K562 (cell line): ENCODE measurements around the gene SNRNP40. TPM values are rescaled to one million over a fixed set of nuclear protein-coding genes. Genes with fewer than 3 reads are reported as not detected.

ENCODE experiments used
- ATAC-seq: fragments of 200-7000 bp; cut with Tn5 transposase; 3 replicates; pipeline ENCODE4 v1.9.1; 2020; ENCODE audit warnings: moderate library complexity
- BruUV-seq: library from RNA; stranded (reverse); fragments of 400-500 nt; replicated peaks from 2 replicates; lab custom pipeline; 2021; lab: Mats Ljungman, UMichigan
- CTCF ChIA-PET: fragments of 300-600 bp; formaldehyde crosslinking; extraction: SDS; loops from one replicate; lab custom pipeline; 2021; ENCODE audit warnings: low intra/inter-chr PET ratio; lab: Yijun Ruan, JAX
- POLR2A ChIA-PET: fragments of 300-600, 350-650 bp; sonication (Branson Sonifier 250); formaldehyde crosslinking; extraction: SDS; loops from one replicate; lab custom pipeline; 2021; ENCODE audit warnings: antibody characterized with exemption, inconsistent platforms; lab: Yijun Ruan, JAX
- DNase-seq, 4 experiments: peaks; one replicate each; pipeline versions ENCODE4 v3.0.0 to v3.0.0-alpha.2; 2011 to 2018; ENCODE audit warnings: low spot score in 3 of 4, mixed read lengths in 3 of 4; ENCODE audit errors: extremely low read depth in 1 of 4
- FAIRE-seq: peaks from 2 replicates; lab custom pipeline; 2011; peaks lifted over from hg19 to GRCh38; lab: Jason Lieb, UNC
- H2AFZ ChIP-seq: 2 replicates; pipeline ENCODE4 v1.6.0; 2011; ENCODE audit warnings: low read depth, low read length, control low read depth, inconsistent platforms
- H3K27ac ChIP-seq: fragments of 200-600 bp; 3 replicates; pipeline ENCODE4 v1.8.0; 2011; ENCODE audit warnings: low read depth, mild to moderate bottlenecking, control low read depth, inconsistent platforms, low read length, moderate library complexity, mixed read lengths; ENCODE audit errors: extremely low read depth
- H3K27me3 ChIP-seq, 2 experiments: fragments of 300-600 bp in 1 of 2; 2 replicates in 1 of 2; 3 replicates in 1 of 2; pipeline versions ENCODE4 v1.6.0 to v1.8.0; 2011; ENCODE audit warnings: inconsistent platforms in 2 of 2, low read length in 2 of 2, mild to moderate bottlenecking in 1 of 2, mixed read lengths in 1 of 2, moderate library complexity in 1 of 2; ENCODE audit not compliant: control insufficient read depth in 2 of 2, insufficient read depth in 2 of 2
- H3K36me3 ChIP-seq: fragments of 300-600 bp; 3 replicates; pipeline ENCODE4 v1.8.0; 2011; ENCODE audit warnings: mild to moderate bottlenecking, low read length, inconsistent platforms; ENCODE audit not compliant: control insufficient read depth, insufficient read depth
- H3K4me1 ChIP-seq, 2 experiments: fragments of 200-600 bp in 1 of 2; replicated peaks in 1 of 2; 2 replicates in 1 of 2; 3 replicates in 1 of 2; pipeline versions ENCODE4 v1.5.1 to v1.8.0; 2011; ENCODE audit warnings: inconsistent platforms in 2 of 2, low read length in 2 of 2, mild to moderate bottlenecking in 1 of 2, mixed read lengths in 1 of 2, moderate library complexity in 1 of 2; ENCODE audit not compliant: control insufficient read depth in 2 of 2, insufficient read depth in 2 of 2
- H3K4me2 ChIP-seq: 2 replicates; pipeline ENCODE4 v1.6.1; 2011; ENCODE audit warnings: low read length, control low read depth, inconsistent platforms, mixed read lengths; ENCODE audit not compliant: insufficient read depth
- H3K4me3 ChIP-seq: fragments of 200-600 bp; sonication (generic), shearing (Covaris generic); 2 replicates; pipeline ENCODE4 v1.5.1; 2016; ENCODE audit warnings: control low read depth, inconsistent platforms
- H3K79me2 ChIP-seq: fragments of 200-600 bp; 3 replicates; pipeline ENCODE4 v1.8.0; 2011; ENCODE audit warnings: low read length, inconsistent platforms; ENCODE audit not compliant: control insufficient read depth, insufficient read depth
- H3K9ac ChIP-seq, 2 experiments: 2 replicates each; pipeline versions ENCODE4 v1.6.0 to v1.6.1; 2011; ENCODE audit warnings: low read depth in 2 of 2, low read length in 2 of 2, control low read depth in 1 of 2, inconsistent platforms in 1 of 2, mild to moderate bottlenecking in 1 of 2, mixed read lengths in 1 of 2; ENCODE audit not compliant: insufficient read depth in 1 of 2
- H3K9me1 ChIP-seq: one replicate; pipeline ENCODE4 v1.6.0; 2011; ENCODE audit warnings: inconsistent platforms, mild to moderate bottlenecking, low read length, moderate library complexity; ENCODE audit not compliant: control insufficient read depth, insufficient read depth
- H3K9me3 ChIP-seq: replicated peaks from 2 replicates; pipeline ENCODE4 v1.5.1; 2011; ENCODE audit warnings: low read depth, low read length, inconsistent platforms; ENCODE audit not compliant: control insufficient read depth, insufficient read depth
- H4K20me1 ChIP-seq: replicated peaks from 2 replicates; pipeline ENCODE4 v1.6.1; 2011; ENCODE audit warnings: low read length, inconsistent platforms, mixed read lengths; ENCODE audit not compliant: control insufficient read depth, insufficient read depth
- RBM25 ChIP-seq: fragments of 200-400 bp; formaldehyde crosslinking; IDR thresholded peaks from 2 replicates; pipeline ENCODE4 v1.6.1; 2018; ENCODE audit warnings: low read length, low read depth, moderate library complexity; ENCODE audit not compliant: severe bottlenecking
- ZC3H8 ChIP-seq: fragments of 450-650 bp; IDR thresholded peaks from 2 replicates; pipeline ENCODE4 v1.6.1; 2017
- ZFP36 ChIP-seq: fragments of 150-350 bp; IDR thresholded peaks from 2 replicates; pipeline ENCODE4 v1.6.1; 2018; ENCODE audit warnings: low read length, low read depth; ENCODE audit not compliant: partially characterized antibody
- ZNF436 ChIP-seq: fragments of 250-450, 450-650 bp; sonication (Bioruptor Pico); formaldehyde crosslinking; IDR thresholded peaks from 2 replicates; pipeline ENCODE4 v1.7.0; 2020; ENCODE audit warnings: mild to moderate bottlenecking
- WGBS: fragments of 100-300 bp; shearing (Covaris generic); methylation state at CpG from one replicate; pipeline ENCODE4 v1.1.6; 2016; ENCODE audit warnings: low coverage, mixed read lengths; ENCODE audit not compliant: insufficient coverage; ENCODE audit errors: missing lambda C conversion rate; 5-methylcytosine and 5-hydroxymethylcytosine counted together
- in situ Hi-C: fragments of 300-500 bp; cut with MboI; formaldehyde crosslinking; loops from 4 replicates; pipeline ENCODE4 v1.15.0; 2018; ENCODE audit warnings: inconsistent platforms, mixed read lengths
- intact Hi-C: fragments of 100-400 bp; cut with micrococcal nuclease; formaldehyde crosslinking; loops from 2 replicates; pipeline ENCODE4 v1.14.2; 2022
- polyA plus RNA-seq, 8 experiments: library from polyadenylated mRNA; depleted of rRNA in 4 of 8; stranded (reverse) in 5 of 8; unstranded in 3 of 8; fragments of >200 nt; fragmentation: Nextera tagmentation in 2 of 8; fragmentation: Illumina TruSeq in 1 of 8; extraction: Ambion mirVana in 2 of 8; extraction: Trizol in 1 of 8; gene quantifications; 2 replicates each; pipeline versions ENCODE4 v1.2.1 to v1.2.3, GENCODE V29; 2011 to 2014; ENCODE audit warnings: inconsistent platforms in 1 of 8, missing spikeins in 1 of 8
- total RNA-seq, 7 experiments: library from RNA; depleted of rRNA in 6 of 7; stranded (reverse); fragments of >200 nt in 6 of 7; fragmentation: Illumina TruSeq in 2 of 7; extraction: Trizol in 2 of 7; gene quantifications; 2 replicates each; pipeline versions ENCODE4 v1.2.1 to v1.2.3, GENCODE V29; 2011 to 2021; ENCODE audit warnings: low replicate concordance in 1 of 7
- TF ChIP-seq, protein P1 (sequence below): sonication (generic); formaldehyde crosslinking; IDR thresholded peaks from 2 replicates; pipeline ENCODE4 v1.8.1; 2023; ENCODE audit warnings: mild to moderate bottlenecking, missing genetic modification reagents
- TF ChIP-seq, protein P2 (sequence below): fragments of 450-650 bp; formaldehyde crosslinking; IDR thresholded peaks from 2 replicates; pipeline ENCODE4 v1.4.0; 2020; ENCODE audit warnings: mild to moderate bottlenecking, mixed read lengths

SNRNP40 gene
- total and polyA plus RNA-seq, 9 of the 15 experiments (the other 6 are each of a cell fraction or from before 2014, with no cell fraction given): 48.7 to 278 (median 163) TPM

DNA sequence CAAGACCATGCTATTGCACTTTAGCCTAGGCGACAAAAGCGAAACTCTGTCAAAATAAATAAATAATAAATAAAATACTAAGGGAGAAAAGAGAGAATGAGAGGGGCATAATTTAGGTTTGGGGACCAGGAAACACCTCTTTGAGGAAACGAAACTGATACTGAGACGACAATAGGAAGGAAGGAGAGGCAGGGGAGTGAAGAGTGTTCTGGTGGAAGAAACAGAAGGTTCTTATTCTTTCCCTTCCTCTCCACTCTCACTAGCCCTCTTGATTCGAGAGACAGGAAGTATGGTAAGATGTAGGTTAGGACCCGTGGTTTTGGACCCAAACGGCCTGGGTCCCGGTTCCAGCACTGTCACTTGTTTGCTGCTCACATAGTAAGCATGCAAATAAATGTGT is 55.3 kb downstream of the SNRNP40 start (continued):
- TF ChIP-seq, protein P1, sequence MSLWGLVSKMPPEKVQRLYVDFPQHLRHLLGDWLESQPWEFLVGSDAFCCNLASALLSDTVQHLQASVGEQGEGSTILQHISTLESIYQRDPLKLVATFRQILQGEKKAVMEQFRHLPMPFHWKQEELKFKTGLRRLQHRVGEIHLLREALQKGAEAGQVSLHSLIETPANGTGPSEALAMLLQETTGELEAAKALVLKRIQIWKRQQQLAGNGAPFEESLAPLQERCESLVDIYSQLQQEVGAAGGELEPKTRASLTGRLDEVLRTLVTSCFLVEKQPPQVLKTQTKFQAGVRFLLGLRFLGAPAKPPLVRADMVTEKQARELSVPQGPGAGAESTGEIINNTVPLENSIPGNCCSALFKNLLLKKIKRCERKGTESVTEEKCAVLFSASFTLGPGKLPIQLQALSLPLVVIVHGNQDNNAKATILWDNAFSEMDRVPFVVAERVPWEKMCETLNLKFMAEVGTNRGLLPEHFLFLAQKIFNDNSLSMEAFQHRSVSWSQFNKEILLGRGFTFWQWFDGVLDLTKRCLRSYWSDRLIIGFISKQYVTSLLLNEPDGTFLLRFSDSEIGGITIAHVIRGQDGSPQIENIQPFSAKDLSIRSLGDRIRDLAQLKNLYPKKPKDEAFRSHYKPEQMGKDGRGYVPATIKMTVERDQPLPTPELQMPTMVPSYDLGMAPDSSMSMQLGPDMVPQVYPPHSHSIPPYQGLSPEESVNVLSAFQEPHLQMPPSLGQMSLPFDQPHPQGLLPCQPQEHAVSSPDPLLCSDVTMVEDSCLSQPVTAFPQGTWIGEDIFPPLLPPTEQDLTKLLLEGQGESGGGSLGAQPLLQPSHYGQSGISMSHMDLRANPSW (CRISPR knock-in tag): no peak
- TF ChIP-seq, protein P2, sequence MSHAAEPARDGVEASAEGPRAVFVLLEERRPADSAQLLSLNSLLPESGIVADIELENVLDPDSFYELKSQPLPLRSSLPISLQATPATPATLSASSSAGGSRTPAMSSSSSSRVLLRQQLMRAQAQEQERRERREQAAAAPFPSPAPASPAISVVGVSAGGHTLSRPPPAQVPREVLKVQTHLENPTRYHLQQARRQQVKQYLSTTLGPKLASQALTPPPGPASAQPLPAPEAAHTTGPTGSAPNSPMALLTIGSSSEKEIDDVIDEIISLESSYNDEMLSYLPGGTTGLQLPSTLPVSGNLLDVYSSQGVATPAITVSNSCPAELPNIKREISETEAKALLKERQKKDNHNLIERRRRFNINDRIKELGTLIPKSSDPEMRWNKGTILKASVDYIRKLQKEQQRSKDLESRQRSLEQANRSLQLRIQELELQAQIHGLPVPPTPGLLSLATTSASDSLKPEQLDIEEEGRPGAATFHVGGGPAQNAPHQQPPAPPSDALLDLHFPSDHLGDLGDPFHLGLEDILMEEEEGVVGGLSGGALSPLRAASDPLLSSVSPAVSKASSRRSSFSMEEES (CRISPR knock-in tag): no peak

DNA sequence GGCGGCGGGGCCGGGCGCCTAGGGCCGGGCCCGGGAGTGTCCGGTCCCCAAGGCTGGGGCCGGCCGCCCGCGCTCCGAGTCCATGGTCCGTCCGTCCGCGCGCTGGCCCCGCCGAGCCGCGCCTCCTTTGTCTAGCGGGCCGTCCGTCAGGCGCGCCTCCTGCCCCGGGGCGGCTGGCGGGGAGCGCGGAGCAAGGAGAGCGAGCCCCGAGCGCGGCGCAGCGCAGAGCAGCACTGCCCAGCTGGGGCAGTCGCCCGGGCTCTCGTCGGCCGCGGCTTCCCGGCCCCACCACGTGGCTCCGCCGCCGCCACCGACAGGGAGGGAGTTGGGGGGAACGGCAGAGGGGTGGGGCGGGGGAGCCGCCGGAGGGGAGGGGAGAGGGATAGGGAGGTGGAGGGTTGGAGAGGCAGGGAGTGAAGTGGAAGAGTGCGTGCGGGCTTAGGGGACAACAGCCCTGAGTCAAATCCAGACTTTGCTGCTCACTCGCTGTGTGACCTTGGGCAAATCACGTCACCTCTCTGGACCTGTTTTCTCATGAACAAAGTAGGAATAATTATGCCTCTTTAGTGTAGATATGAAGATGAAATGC is 56.8 kb downstream of the SNRNP40 start, which contains the start of gene NKAIN1:
Gene NKAIN1 (minus strand): TSS at position 235 of the 589 bp plus-strand sequence. CDS start 340 bp downstream, outside the sequence.
- Histone ChIP-seq H3K9me1 (no peaks in the 10 kb centered on the region), H2AFZ (no peak within 1 kb of the TSS), H3K9ac (no peak within 1 kb of the TSS), H4K20me1 (peaks cover 14% of the 10 kb centered on the region), H3K4me2 (no peak within 1 kb of the TSS), H3K4me1 (peaks cover 0 to 10% of the 10 kb centered on the region in 2 experiments; a peak in 2 of 5 replicates), H3K27me3 (peaks cover 69 to 76% of the 10 kb centered on the region in 2 experiments), H3K27ac (no peak within 1 kb of the TSS), H3K36me3 (no peaks in the 10 kb centered on the region), H3K9me3 (no peaks in the 10 kb centered on the region; the same call in 1 of the 2 replicates), H3K4me3 (no peak within 1 kb of the TSS; the same call in 1 of the 2 replicates), H3K79me2 (no peaks in the 10 kb centered on the region)
- POLR2A ChIA-PET: no interaction called here
- peak in 3 of 4 experiments; percentile 18 to 44 (median 43) for DNase-seq
- no peak for TF ChIP-seq ZC3H8
- no peak for TF ChIP-seq ZNF436 (CRISPR knock-in tag)
- peak; percentile 55 for TF ChIP-seq RBM25
- TF ChIP-seq ZFP36: peak; percentile 71
- peak; percentile 53 for ATAC-seq
- CTCF ChIA-PET: no interaction called here
- in situ Hi-C loops (no loop called here), intact Hi-C loops (no loop called here)
- no TSS peak for BruUV-seq
- WGBS: 3% methylated on average over 47 of the region's 57 CpGs
- peak; percentile 26 for FAIRE-seq
